GM12878 (cell line): ENCODE results near the gene NAE1.

Source experiments
- ATF2 ChIP-seq: IDR thresholded peaks from 2 replicates; pipeline ENCODE4 v1.6.1; 2012; ENCODE audit warnings: low read length, inconsistent platforms
- BCLAF1 ChIP-seq: fragments of 450-650 bp; IDR thresholded peaks from 2 replicates; pipeline ENCODE4 v1.6.1; 2017; ENCODE audit warnings: antibody characterized with exemption, mild to moderate bottlenecking, moderate library complexity
- CTCF ChIP-seq, 3 experiments: IDR thresholded peaks in 2 of 3; conservative IDR thresholded peaks in 1 of 3; 2 replicates each; pipeline ENCODE4 v1.5.1; 2011; ENCODE audit warnings: low read depth in 3 of 3, low read length in 3 of 3, mild to moderate bottlenecking in 3 of 3, control low read depth in 2 of 3, moderate library complexity in 2 of 3, inconsistent platforms in 1 of 3, mixed read lengths in 1 of 3; ENCODE audit not compliant: control insufficient read depth in 2 of 3, insufficient read depth in 1 of 3; ENCODE audit errors: extremely low read depth in 1 of 3
- EZH2 ChIP-seq: IDR thresholded peaks from 2 replicates; pipeline ENCODE4 v1.6.1; 2012; ENCODE audit warnings: low read depth, mild to moderate bottlenecking, control low read depth, inconsistent platforms, low read length, borderline replicate concordance; ENCODE audit not compliant: control insufficient read depth
- NR2C2 ChIP-seq: IDR thresholded peaks from 2 replicates; pipeline ENCODE4 v1.6.1; 2011; ENCODE audit warnings: borderline replicate concordance, low read depth; ENCODE audit not compliant: control insufficient read depth, insufficient read length
- POLR2AphosphoS5 ChIP-seq: IDR thresholded peaks from 2 replicates; pipeline ENCODE4 v1.6.1; 2011; ENCODE audit warnings: mild to moderate bottlenecking, low read length, inconsistent platforms
- USF2 ChIP-seq: IDR thresholded peaks from 2 replicates; pipeline ENCODE4 v1.6.1; 2011; ENCODE audit warnings: low read depth, low read length, improper control_type of control experiment, borderline replicate concordance
- YY1 ChIP-seq: IDR thresholded peaks from 2 replicates; pipeline ENCODE4 v1.6.1; 2011; ENCODE audit warnings: low read depth, mild to moderate bottlenecking, low read length
- TF ChIP-seq, protein P1 (sequence below): fragments of 150-350 bp; IDR thresholded peaks from 2 replicates; pipeline ENCODE4 v1.6.1; 2016; ENCODE audit warnings: low read depth, low read length

GRCh38 chr16:66787427-66787826 is 43.3 kb downstream of the NAE1 start:
- TF ChIP-seq EZH2 = no peak
- TF ChIP-seq USF2 = no peak
- TF ChIP-seq, protein P1, sequence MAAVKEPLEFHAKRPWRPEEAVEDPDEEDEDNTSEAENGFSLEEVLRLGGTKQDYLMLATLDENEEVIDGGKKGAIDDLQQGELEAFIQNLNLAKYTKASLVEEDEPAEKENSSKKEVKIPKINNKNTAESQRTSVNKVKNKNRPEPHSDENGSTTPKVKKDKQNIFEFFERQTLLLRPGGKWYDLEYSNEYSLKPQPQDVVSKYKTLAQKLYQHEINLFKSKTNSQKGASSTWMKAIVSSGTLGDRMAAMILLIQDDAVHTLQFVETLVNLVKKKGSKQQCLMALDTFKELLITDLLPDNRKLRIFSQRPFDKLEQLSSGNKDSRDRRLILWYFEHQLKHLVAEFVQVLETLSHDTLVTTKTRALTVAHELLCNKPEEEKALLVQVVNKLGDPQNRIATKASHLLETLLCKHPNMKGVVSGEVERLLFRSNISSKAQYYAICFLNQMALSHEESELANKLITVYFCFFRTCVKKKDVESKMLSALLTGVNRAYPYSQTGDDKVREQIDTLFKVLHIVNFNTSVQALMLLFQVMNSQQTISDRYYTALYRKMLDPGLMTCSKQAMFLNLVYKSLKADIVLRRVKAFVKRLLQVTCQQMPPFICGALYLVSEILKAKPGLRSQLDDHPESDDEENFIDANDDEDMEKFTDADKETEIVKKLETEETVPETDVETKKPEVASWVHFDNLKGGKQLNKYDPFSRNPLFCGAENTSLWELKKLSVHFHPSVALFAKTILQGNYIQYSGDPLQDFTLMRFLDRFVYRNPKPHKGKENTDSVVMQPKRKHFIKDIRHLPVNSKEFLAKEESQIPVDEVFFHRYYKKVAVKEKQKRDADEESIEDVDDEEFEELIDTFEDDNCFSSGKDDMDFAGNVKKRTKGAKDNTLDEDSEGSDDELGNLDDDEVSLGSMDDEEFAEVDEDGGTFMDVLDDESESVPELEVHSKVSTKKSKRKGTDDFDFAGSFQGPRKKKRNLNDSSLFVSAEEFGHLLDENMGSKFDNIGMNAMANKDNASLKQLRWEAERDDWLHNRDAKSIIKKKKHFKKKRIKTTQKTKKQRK = no peak
- no peak for TF ChIP-seq POLR2AphosphoS5
- no peak for TF ChIP-seq CTCF (IDR thresholded peaks at IDR 0.05 in 2 of 3, conservative IDR thresholded peaks at IDR 0.05 in 1 of 3; ENCODE audit: control insufficient read depth in 2 of 3, extremely low read depth in 1 of 3, insufficient read depth in 1 of 3, low read depth in 3 of 3, low read length in 3 of 3)
- no peak for TF ChIP-seq BCLAF1
- no peak for TF ChIP-seq ATF2
- no peak for TF ChIP-seq NR2C2
- TF ChIP-seq YY1 = no peak
